HCT116 (cell line): ENCODE data around the gene ACTR8.

Source experiments
- CTCF ChIP-seq, 3 experiments: fragments of 200-600 bp in 1 of 3; sonication (generic) in 1 of 3; IDR thresholded peaks in 2 of 3; conservative IDR thresholded peaks in 1 of 3; 2 replicates each; pipeline ENCODE4 v1.5.1; 2012 to 2017; ENCODE audit warnings: low read depth in 2 of 3, low read length in 2 of 3, antibody characterized with exemption in 1 of 3, borderline replicate concordance in 1 of 3, control low read depth in 1 of 3, mild to moderate bottlenecking in 1 of 3, mixed read lengths in 1 of 3, mixed run types in 1 of 3, moderate library complexity in 1 of 3; ENCODE audit not compliant: insufficient read depth in 1 of 3
- EZH2 ChIP-seq: fragments of 200-600 bp; sonication (generic); IDR thresholded peaks from 2 replicates; pipeline ENCODE4 v1.6.1; 2017; ENCODE audit warnings: antibody characterized with exemption, mixed run types
- EZH2phosphoT487 ChIP-seq: fragments of 200-600 bp; IDR thresholded peaks from 2 replicates; pipeline ENCODE4 v1.6.1; 2018; ENCODE audit warnings: antibody characterized with exemption, borderline replicate concordance
- MAX ChIP-seq: IDR thresholded peaks from 2 replicates; pipeline ENCODE4 v1.6.1; 2012
- POLR2A ChIP-seq: IDR thresholded peaks from 2 replicates; pipeline ENCODE4 v1.7.0; 2011; ENCODE audit warnings: borderline replicate concordance; ENCODE audit not compliant: insufficient read depth, insufficient read length; ENCODE audit errors: extremely low read depth
- SP1 ChIP-seq: IDR thresholded peaks from 2 replicates; pipeline ENCODE4 v1.6.1; 2012; ENCODE audit warnings: low read depth
- ZNF274 ChIP-seq: fragments of 200-500 bp; sonication (Bioruptor generic); IDR thresholded peaks from 2 replicates; pipeline ENCODE4 v1.6.1; 2014; ENCODE audit warnings: mild to moderate bottlenecking, low read depth, low read length, inconsistent platforms

GRCh38 chr3:53850895-53851294 lies 31.1 kb downstream of the ACTR8 start:
- TF ChIP-seq ZNF274: no peak
- TF ChIP-seq SP1: no peak
- TF ChIP-seq POLR2A: no peak
- TF ChIP-seq EZH2phosphoT487: no peak
- no peak for TF ChIP-seq EZH2
- TF ChIP-seq MAX: no peak
- TF ChIP-seq CTCF (IDR thresholded peaks at IDR 0.05 in 2 of 3, conservative IDR thresholded peaks at IDR 0.05 in 1 of 3; ENCODE audit: borderline replicate concordance in 1 of 3, insufficient read depth in 1 of 3, low read depth in 2 of 3, low read length in 2 of 3): no peak
